Stimulated activated CD8-positive, alpha-beta memory T cell treated with anti-CD3 and anti-CD28 coated beads, Interleukin-12 subunit alpha, Interleukin-12 subunit beta, amount 100 ng/mL, for 24 hours (primary cell): ENCODE measurements around the gene POP4.

Experiments used
- DNase-seq: peaks from one replicate; pipeline ENCODE4 v3.0.0-alpha.2; 2020; ENCODE audit errors: extremely low read depth

POP4 gene

GRCh38 chr19:29662278-29662603 lies 56.2 kb downstream of the POP4 start:
- no peak for DNase-seq

DNA sequence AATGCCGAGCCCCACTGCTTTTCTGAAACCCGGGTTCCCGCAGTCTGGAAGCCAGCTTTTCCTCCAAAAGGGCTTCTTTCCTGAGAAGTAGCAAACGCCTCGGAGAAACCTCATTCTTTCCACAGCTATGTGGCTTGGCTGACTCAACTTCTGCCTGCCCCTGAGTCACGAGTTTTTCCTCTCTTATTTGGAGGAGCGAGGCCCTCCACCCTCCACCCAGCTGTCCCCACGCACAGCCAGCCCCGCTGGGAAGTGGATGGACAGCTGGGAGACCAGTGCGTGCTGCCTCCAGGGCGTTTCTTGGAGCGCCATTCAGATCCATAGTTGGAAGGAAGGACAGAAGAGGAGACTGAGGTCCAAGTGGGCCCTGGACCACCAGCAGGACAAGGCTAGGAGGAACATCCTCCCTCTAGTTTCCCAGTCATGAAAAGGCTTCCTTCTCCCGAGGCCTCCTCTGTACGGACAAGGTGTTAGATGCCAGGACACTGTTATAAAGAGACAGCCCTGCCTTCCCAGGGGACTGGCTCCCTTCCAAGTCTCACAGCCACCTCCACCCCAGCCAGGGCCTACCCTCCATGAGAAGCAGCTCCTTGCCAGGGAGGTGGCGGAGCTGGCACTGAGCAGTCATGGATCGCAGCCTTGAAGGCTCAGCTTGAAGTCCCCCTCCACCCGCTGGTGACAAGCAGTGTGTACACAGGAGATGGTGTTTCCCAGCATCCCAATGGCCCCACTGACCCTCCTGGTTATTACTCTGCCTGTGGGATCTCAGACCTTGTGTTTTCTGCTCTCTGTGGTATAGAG lies 56.7 kb downstream of the POP4 start:
- DNase-seq = no peak

- no peak for DNase-seq
Measured at GRCh38 chr19:29663861-29664752, 58.0 kb downstream of the POP4 start.

DNA sequence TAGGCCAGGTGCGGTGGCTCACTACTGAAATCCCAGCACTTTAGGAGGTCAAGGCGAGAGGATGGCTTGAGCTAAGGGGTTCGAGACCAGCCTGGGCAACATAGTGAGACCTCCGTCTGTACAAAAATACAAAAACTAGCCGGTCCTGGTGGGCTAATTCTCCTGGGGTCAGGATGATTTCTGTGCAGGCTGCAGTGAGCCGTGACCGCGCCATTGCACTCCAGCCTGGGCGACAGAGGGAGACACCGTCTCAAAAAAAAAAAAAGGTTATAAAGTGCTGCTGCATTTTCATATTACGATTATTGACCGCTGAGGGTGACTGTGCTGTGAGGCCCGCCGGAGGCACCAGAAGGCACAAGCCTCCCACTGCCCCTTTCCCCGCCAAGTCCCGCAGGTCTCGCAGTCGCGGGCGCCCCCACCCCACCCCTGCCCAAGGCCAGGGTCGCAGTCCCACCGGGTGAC lies 58.7 kb downstream of the POP4 start:
- no peak for DNase-seq

DNA sequence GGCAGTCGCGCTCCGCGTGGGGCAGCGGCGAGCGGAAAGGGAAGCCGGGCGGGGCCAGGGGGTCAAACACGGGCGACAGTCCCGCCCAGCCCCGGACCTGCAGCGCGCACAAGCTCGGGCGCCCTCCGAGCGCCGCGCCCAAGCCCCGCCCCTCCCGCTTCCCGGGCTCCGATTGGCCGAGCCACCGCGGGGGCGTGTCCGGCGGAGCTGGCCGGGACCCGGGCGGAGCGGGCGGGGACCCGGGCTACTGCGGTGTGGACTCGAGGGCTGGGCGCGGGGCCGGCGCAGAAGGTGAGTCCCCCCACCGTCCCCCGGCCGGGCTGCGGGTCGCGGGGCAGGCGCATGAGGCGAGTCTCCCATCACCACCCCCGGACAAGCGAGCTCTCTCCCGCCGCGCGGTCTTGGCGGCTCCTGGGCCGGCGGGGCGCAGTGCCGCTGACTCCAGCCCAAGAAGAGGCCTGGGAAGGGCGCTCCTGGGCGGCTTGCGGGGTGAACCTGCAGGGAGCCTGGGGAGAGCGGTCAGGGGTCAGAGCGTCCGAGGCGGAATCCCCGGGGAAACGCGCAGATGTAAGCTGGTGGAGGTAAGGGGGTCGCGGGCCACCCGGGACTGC lies 59.2 kb downstream of the POP4 start, which contains the start of gene PLEKHF1:
Gene PLEKHF1, plus strand, starts transcription at position 247 of the 611 bp plus-strand sequence. CDS start 8,379 bp downstream, outside the sequence.
- peak; percentile 61 for DNase-seq

DNA sequence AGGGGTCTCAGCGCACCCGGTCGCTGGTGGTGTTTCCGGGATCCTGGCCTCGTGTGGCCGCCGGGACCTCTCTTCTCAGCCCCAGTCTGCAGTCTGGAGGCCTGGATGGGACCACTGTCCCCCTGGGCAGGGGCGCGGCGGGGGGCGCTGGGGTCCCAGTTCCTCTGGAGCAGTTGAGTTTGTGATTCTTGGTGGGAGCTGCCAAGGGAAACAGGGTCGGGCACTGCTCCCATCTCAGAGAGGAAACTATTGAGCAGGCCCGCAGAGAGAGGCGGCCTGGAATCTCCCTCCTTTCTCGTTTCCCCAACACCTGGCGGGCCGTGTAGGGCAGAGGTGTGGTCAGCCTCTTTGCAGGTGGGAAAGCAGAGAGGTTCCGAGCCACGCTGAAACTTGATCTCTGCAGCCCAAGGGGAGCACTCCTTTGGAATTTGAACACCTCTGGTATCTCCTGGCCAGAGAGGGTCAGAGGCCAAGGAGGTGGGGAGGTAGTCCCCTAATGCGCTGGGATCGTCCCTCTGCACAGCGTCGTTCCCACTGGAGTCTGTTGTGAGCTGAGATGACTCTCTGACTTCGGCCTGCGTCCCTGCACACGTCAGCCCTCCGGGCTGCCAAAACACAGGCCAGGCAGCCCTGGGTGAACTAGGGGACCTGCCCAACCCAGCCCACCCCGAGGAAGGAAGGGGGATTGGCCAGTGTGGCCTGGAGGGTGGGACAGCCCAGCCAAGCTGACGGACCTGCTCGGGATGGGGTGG lies 59.9 kb downstream of the POP4 start:
- no peak for DNase-seq
